Measurements from ENCODE around the gene DNAH2. TPM values are rescaled to one million over a fixed set of nuclear protein-coding genes. Genes with fewer than 3 reads are reported as not detected.

DNAH2 gene
- polyA plus RNA-seq, 1 of the 3 experiments (the other 2 are of a cell fraction): 0.13 TPM

DNA sequence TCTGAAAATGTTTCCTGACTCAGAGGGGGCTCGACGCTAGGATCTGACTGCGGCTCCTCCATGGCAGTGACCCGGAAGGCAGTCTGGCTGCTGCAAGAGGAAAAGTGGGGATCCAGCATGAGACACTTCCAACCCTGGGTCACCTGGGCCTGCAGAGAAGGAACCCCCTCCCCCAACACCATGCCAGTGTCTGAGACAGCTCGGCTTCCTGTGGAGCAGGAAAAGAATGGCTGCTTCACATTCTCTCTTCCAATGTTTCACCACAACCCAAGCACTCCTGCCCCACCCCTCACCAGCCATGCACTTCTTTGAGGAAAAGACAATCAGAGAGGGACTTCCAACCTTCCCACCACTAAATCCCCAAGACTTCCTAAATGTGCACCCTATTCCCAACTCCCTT, 41.0 kb upstream of the DNAH2 start:
- Histone ChIP-seq H3K4me2 (no peak overlapping the region), H3K27me3 (ENCODE audit: insufficient read depth) (no peaks in the 10 kb centered on the region), H2AFZ (ENCODE audit: low read depth) (no peak overlapping the region), H3K79me2 (ENCODE audit: insufficient read depth) (peaks cover 45% of the 10 kb centered on the region), H3K9me2 (no peaks in the 10 kb centered on the region), H3F3A (replicated peaks; ENCODE audit: insufficient read depth) (no peaks in the 10 kb centered on the region), H4K20me1 (ENCODE audit: insufficient read depth) (no peaks in the 10 kb centered on the region; the same call in 1 of the 2 replicates), H3K9ac (no peak overlapping the region), H3K4me3 (ENCODE audit: low read depth in 2 of 2, low read length in 1 of 2) (no peak overlapping the region), H3K27ac (ENCODE audit: low read depth in 2 of 2, low read length in 1 of 2) (no peak overlapping the region), H3K9me3 (no peaks in the 10 kb centered on the region), H3K4me1 (ENCODE audit: control insufficient read depth in 1 of 2, insufficient read depth in 2 of 2, low read depth in 1 of 2, low read length in 1 of 2) (no peaks in the 10 kb centered on the region), H3K36me3 (replicated peaks in 1 of 2; ENCODE audit: control insufficient read depth in 1 of 2, insufficient read depth in 2 of 2, low read length in 1 of 2) (peaks cover 30 to 40% of the 10 kb centered on the region in 2 experiments)
- POLR2A ChIA-PET: no interaction called here
- WGBS (ENCODE audit: low lambda C conversion rate): no CpG with 5 or more reads among the region's 5 CpGs
- no peak for DNase-seq
- CTCF ChIA-PET: interaction anchor here (1.3 to 1.4 kb wide), 3 partner anchors 25 to 87 kb away, joined by 3 read pairs; partner anchors contain the start of gene ATP1B2
- no peak for TF ChIP-seq NRF1 (IDR thresholded peaks at IDR 0.05; ENCODE audit: low read depth, low read length)
- TF ChIP-seq, protein P1, sequence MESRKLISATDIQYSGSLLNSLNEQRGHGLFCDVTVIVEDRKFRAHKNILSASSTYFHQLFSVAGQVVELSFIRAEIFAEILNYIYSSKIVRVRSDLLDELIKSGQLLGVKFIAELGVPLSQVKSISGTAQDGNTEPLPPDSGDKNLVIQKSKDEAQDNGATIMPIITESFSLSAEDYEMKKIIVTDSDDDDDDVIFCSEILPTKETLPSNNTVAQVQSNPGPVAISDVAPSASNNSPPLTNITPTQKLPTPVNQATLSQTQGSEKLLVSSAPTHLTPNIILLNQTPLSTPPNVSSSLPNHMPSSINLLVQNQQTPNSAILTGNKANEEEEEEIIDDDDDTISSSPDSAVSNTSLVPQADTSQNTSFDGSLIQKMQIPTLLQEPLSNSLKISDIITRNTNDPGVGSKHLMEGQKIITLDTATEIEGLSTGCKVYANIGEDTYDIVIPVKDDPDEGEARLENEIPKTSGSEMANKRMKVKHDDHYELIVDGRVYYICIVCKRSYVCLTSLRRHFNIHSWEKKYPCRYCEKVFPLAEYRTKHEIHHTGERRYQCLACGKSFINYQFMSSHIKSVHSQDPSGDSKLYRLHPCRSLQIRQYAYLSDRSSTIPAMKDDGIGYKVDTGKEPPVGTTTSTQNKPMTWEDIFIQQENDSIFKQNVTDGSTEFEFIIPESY (IDR thresholded peaks at IDR 0.05; ENCODE audit: borderline replicate concordance, low read depth): no peak
- TF ChIP-seq GABPA (IDR thresholded peaks at IDR 0.05; ENCODE audit: low read depth): no peak
- TF ChIP-seq EP300 (IDR thresholded peaks at IDR 0.05; ENCODE audit: borderline replicate concordance in 1 of 2, low read depth in 1 of 2, low read length in 1 of 2): no peak
- no peak for TF ChIP-seq ELF1 (IDR thresholded peaks at IDR 0.05)
- TF ChIP-seq TCF12 (IDR thresholded peaks at IDR 0.05): no peak
- TF ChIP-seq, protein P2, sequence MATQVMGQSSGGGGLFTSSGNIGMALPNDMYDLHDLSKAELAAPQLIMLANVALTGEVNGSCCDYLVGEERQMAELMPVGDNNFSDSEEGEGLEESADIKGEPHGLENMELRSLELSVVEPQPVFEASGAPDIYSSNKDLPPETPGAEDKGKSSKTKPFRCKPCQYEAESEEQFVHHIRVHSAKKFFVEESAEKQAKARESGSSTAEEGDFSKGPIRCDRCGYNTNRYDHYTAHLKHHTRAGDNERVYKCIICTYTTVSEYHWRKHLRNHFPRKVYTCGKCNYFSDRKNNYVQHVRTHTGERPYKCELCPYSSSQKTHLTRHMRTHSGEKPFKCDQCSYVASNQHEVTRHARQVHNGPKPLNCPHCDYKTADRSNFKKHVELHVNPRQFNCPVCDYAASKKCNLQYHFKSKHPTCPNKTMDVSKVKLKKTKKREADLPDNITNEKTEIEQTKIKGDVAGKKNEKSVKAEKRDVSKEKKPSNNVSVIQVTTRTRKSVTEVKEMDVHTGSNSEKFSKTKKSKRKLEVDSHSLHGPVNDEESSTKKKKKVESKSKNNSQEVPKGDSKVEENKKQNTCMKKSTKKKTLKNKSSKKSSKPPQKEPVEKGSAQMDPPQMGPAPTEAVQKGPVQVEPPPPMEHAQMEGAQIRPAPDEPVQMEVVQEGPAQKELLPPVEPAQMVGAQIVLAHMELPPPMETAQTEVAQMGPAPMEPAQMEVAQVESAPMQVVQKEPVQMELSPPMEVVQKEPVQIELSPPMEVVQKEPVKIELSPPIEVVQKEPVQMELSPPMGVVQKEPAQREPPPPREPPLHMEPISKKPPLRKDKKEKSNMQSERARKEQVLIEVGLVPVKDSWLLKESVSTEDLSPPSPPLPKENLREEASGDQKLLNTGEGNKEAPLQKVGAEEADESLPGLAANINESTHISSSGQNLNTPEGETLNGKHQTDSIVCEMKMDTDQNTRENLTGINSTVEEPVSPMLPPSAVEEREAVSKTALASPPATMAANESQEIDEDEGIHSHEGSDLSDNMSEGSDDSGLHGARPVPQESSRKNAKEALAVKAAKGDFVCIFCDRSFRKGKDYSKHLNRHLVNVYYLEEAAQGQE (IDR thresholded peaks at IDR 0.05; ENCODE audit: low read depth, low read length): no peak
- no peak for TF ChIP-seq FOSL2 (IDR thresholded peaks at IDR 0.05; ENCODE audit: borderline replicate concordance, low read depth)
- no peak for TF ChIP-seq FOXJ3 (CRISPR knock-in tag; IDR thresholded peaks at IDR 0.05)
- TF ChIP-seq JUND (IDR thresholded peaks at IDR 0.05): no peak
- no peak for TF ChIP-seq MXI1 (IDR thresholded peaks at IDR 0.05; ENCODE audit: low read depth, low read length)
- no peak for TF ChIP-seq POLR2AphosphoS5 (IDR thresholded peaks at IDR 0.05; ENCODE audit: low read depth, low read length)
- TF ChIP-seq SIN3A (IDR thresholded peaks at IDR 0.05; ENCODE audit: borderline replicate concordance, low read depth, low read length): no peak

All from SK-N-SH (cell line).